ENCODE data around the gene RNF130.

The RNF130 gene

GRCh38 chr5:180084638-180085561 lies 13.3 kb upstream of the RNF130 start:
- DNase-seq: no peak

- DNase-seq: no peak
Observed at GRCh38 chr5:180083529-180084060, 12.0 kb upstream of the RNF130 start.

GRCh38 chr5:180082633-180083420 lies 11.3 kb upstream of the RNF130 start:
- no peak for DNase-seq

GRCh38 chr5:180081481-180081880 lies 9.9 kb upstream of the RNF130 start:
- DNase-seq: no peak

GRCh38 chr5:180080486-180081280 lies 9.1 kb upstream of the RNF130 start:
- no peak for DNase-seq

GRCh38 chr5:180079702-180080466 lies 8.3 kb upstream of the RNF130 start:
- no peak for DNase-seq

GRCh38 chr5:180078348-180078747 lies 6.8 kb upstream of the RNF130 start:
- no peak for DNase-seq

- no peak for DNase-seq
Observed at GRCh38 chr5:180077594-180078284, 6.2 kb upstream of the RNF130 start.

GRCh38 chr5:180075703-180076102 lies 4.1 kb upstream of the RNF130 start:
- no peak for DNase-seq

GRCh38 chr5:180074462-180074861 lies 2.9 kb upstream of the RNF130 start:
- no peak for DNase-seq

GRCh38 chr5:180072556-180072955 lies 997 bp upstream of the RNF130 start:
- DNase-seq: no peak

- no peak for DNase-seq
Observed at GRCh38 chr5:180072256-180072548, 643 bp upstream of the RNF130 start.

- no peak for DNase-seq
Observed at GRCh38 chr5:180070756-180071530, 616 bp downstream of the RNF130 start.

- DNase-seq: no peak
Observed at GRCh38 chr5:180069589-180070247, 1.8 kb downstream of the RNF130 start.

GRCh38 chr5:180068519-180069090 lies 3.0 kb downstream of the RNF130 start:
- no peak for DNase-seq

GRCh38 chr5:180067986-180068385 lies 3.6 kb downstream of the RNF130 start:
- no peak for DNase-seq

GRCh38 chr5:180060192-180060591 lies 11.4 kb downstream of the RNF130 start:
- no peak for DNase-seq

- no peak for DNase-seq
Observed at GRCh38 chr5:180059326-180059725, 12.2 kb downstream of the RNF130 start.

GRCh38 chr5:180056153-180056552 lies 15.4 kb downstream of the RNF130 start:
- no peak for DNase-seq

GRCh38 chr5:180054226-180054625 lies 17.3 kb downstream of the RNF130 start:
- DNase-seq: no peak

All from activated CD4-positive, alpha-beta T cell treated with anti-CD3 and anti-CD28 coated beads, Interleukin-2, amount 50 U/mL, for 16 hours (primary cell).